Loucy (cell line): ENCODE data around the gene IGF2BP1.

Experiments used
- EZH2phosphoT487 ChIP-seq: fragments of 200-600 bp; IDR thresholded peaks from 2 replicates; pipeline ENCODE4 v1.6.1; 2018; ENCODE audit warnings: antibody characterized with exemption, mild to moderate bottlenecking, moderate library complexity, borderline replicate concordance
- TF ChIP-seq, protein P1 (sequence below): fragments of 200-600 bp; sonication (generic); conservative IDR thresholded peaks from 2 replicates; pipeline ENCODE4 v1.5.1; 2014; ENCODE audit warnings: mild to moderate bottlenecking, antibody characterized with exemption, low read length

DNA sequence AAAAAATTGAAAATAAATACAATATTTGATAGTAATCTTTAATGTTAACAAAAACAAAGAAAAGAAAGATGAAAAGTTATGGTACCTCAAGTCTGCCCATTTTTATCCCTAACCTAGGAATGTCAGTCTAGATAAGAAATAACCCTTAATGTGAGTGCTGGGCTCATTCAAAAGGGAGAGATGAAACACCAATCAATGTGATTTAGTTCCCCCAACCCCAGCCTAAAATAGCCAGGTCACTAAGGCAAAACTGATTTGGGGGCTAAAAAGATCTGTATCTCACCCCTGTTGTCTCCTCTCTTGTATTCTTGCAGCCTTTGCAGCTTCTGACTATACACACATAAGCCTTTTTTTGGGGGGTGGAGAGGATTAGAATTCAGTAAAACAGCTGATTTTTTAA is 3.2 kb upstream of the IGF2BP1 start:
- TF ChIP-seq, protein P1, sequence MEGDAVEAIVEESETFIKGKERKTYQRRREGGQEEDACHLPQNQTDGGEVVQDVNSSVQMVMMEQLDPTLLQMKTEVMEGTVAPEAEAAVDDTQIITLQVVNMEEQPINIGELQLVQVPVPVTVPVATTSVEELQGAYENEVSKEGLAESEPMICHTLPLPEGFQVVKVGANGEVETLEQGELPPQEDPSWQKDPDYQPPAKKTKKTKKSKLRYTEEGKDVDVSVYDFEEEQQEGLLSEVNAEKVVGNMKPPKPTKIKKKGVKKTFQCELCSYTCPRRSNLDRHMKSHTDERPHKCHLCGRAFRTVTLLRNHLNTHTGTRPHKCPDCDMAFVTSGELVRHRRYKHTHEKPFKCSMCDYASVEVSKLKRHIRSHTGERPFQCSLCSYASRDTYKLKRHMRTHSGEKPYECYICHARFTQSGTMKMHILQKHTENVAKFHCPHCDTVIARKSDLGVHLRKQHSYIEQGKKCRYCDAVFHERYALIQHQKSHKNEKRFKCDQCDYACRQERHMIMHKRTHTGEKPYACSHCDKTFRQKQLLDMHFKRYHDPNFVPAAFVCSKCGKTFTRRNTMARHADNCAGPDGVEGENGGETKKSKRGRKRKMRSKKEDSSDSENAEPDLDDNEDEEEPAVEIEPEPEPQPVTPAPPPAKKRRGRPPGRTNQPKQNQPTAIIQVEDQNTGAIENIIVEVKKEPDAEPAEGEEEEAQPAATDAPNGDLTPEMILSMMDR = no peak
- TF ChIP-seq EZH2phosphoT487 = no peak
